ENCODE results near the gene HSD17B4. TPM values are rescaled to one million over a fixed set of nuclear protein-coding genes. Genes with fewer than 3 reads are reported as not detected.
"Not testable (repeated sequence)": the region's sequence is repeated elsewhere in the genome, so short reads cannot be mapped to it uniquely, and the experiment has no call there.

The HSD17B4 gene
- polyA plus RNA-seq, 1 experiment = 150 TPM

DNA sequence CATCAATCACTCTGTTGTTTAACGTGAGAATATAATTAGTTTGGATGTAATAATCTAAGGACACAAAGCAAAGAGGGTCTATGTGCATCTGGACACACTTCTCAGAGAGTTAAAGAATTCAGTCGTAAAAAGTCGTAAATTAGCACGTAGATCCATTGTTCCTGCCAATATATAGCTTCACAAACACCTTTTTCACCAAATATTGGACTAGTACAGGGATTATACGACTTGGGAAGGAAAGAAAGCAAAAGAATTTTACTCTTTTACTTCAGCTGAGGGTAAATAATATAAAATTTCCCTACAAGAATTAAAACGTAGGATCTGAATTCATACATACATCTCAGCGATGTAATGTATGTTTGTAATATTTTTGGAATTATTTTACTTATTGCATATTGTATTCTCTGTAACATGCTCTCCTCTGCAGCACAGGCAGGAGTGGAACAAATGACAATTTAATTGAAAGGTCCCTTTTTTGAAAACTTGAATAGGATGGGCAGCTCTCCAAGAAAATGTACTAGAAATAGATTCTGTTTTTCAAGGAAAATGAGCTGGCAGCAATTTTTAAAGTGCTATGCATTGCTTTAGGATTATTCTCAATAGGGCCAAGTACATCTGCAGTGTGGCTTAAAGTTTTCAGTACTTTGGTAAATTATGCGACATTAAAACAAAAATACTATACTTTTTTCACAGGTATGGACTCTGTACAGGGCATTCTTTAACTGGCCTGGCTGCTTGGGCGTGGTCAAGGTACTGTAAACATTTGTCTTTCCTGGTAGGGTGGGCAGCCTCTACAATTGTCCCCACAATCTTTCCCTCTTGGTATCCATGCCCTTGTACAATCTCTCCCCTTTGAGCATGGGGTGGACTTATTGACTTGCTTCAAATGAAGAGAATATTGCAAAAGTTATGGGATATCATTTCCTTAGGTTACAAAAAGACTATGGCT lies 39.7 kb upstream of the HSD17B4 start:
- CTCF ChIA-PET = interaction anchor here (0.6 to 7.8 kb wide), 98 partner anchors 9 to 574 kb away, joined by 3 to 228 read pairs (median 5); partner anchors contain the start of genes DMXL1, DTWD2, HSD17B4 and TNFAIP8
- TF ChIP-seq, protein P1, sequence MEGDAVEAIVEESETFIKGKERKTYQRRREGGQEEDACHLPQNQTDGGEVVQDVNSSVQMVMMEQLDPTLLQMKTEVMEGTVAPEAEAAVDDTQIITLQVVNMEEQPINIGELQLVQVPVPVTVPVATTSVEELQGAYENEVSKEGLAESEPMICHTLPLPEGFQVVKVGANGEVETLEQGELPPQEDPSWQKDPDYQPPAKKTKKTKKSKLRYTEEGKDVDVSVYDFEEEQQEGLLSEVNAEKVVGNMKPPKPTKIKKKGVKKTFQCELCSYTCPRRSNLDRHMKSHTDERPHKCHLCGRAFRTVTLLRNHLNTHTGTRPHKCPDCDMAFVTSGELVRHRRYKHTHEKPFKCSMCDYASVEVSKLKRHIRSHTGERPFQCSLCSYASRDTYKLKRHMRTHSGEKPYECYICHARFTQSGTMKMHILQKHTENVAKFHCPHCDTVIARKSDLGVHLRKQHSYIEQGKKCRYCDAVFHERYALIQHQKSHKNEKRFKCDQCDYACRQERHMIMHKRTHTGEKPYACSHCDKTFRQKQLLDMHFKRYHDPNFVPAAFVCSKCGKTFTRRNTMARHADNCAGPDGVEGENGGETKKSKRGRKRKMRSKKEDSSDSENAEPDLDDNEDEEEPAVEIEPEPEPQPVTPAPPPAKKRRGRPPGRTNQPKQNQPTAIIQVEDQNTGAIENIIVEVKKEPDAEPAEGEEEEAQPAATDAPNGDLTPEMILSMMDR (IDR thresholded peaks at IDR 0.05; ENCODE audit: low read depth, low read length) = no peak
- Histone ChIP-seq H3K27ac (ENCODE audit: low read depth, low read length) (no peak overlapping the region), H3K9me3 (ENCODE audit: control insufficient read depth, insufficient read depth, low read length) (no peaks in the 10 kb centered on the region), H3K4me3 (ENCODE audit: low read depth, low read length) (no peak overlapping the region), H3K27me3 (ENCODE audit: control insufficient read depth, insufficient read depth, low read length) (no peaks in the 10 kb centered on the region)
- DNase-seq (ENCODE audit: low read depth, low spot score) = no peak
- POLR2A ChIA-PET = interaction anchor here (0.6 to 1.2 kb wide), 3 partner anchors 75 to 425 kb away, joined by 4 to 10 read pairs (median 4); no protein-coding TSS in a partner anchor

DNA sequence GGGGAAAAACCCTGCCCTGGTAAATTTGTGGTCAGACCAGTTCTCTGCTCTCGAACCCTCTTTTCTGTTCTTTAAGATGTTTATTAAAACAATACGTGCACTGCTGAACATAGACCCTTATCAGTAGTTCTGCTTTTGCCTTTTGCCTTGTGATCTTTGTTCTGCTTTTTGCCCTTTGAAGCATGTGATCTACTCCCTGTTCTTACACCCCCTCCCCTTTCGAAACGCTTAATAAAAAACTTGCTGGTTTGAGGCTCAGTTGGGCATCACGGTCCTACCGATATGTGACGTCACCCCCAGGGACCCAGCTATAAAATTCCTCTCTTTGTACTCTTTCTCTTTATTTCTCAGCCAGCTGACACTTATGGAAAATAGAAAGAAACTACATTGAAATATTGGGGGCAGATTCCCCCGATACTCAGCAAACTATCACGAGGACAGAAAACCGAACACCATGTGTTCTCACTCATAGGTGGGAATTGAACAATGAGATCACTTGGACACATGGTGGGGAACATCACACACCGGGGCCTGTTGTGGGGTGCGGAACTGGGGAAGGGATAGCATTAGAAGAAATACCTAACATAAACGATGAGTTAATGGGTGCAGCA lies 38.1 kb upstream of the HSD17B4 start:
- H3K4me3 ChIP-seq (ENCODE audit: low read depth, low read length) = not testable (repeated sequence)

DNA sequence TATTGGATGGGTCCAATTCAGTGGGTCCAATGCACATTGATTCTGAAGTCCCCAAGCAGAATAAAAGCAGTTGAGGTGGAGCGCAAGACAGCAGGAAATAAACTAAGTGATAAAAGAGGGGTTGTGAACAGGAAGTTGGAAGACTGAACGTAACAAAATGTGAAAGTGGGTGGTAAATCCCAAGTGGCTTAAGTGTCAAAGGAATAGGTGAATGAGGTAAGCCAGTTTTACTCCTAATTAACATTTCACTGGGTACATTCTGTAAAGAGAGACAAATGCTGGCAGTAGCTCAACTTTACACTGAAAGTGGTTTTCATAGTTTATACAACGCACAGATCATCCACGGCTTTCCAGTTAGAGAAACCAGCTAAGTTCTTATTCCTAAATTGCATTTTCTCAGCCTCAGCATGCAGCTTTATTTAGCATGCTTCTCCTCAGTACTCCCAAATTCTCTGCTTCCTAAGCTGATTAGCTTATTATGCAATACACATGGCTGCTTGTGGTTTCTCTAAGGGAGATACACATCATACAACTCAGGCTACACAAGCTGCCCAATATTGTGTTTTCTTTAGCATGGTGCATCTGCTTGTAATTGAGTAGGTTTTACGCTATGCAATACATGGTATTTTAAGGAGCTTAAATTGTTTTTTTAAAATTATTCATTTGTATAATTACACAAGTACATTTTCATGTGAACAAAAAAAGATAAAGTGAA lies 34.2 kb upstream of the HSD17B4 start:
- Histone ChIP-seq H3K27me3 (ENCODE audit: control insufficient read depth, insufficient read depth, low read length) (peaks cover 4% of the 10 kb centered on the region), H3K27ac (ENCODE audit: low read depth, low read length) (no peak overlapping the region), H3K4me3 (ENCODE audit: low read depth, low read length) (no peak overlapping the region), H3K9me3 (ENCODE audit: control insufficient read depth, insufficient read depth, low read length) (no peaks in the 10 kb centered on the region)
- ChIA-PET CTCF (interaction anchor here (1.3 to 3.0 kb wide), 4 partner anchors 17 to 430 kb away, joined by 3 to 26 read pairs (median 11); partner anchors contain the start of gene DTWD2), POLR2A (no interaction called here)
- no peak for DNase-seq (ENCODE audit: low read depth, low spot score)
- TF ChIP-seq, protein P1 (IDR thresholded peaks at IDR 0.05; ENCODE audit: low read depth, low read length) = no peak

More for the DNA sequence above, 38.1 kb upstream of the HSD17B4 start:
- CTCF ChIA-PET = interaction anchor here (0.9 to 7.8 kb wide), 3 partner anchors 76 to 428 kb away, joined by 3 to 228 read pairs (median 23); partner anchors contain the start of gene DTWD2
- H3K9me3 ChIP-seq (ENCODE audit: control insufficient read depth, insufficient read depth, low read length); POLR2A ChIA-PET; H3K27me3 ChIP-seq (ENCODE audit: control insufficient read depth, insufficient read depth, low read length); DNase-seq (ENCODE audit: low read depth, low spot score); H3K27ac ChIP-seq (ENCODE audit: low read depth, low read length): not testable (repeated sequence)

DNA sequence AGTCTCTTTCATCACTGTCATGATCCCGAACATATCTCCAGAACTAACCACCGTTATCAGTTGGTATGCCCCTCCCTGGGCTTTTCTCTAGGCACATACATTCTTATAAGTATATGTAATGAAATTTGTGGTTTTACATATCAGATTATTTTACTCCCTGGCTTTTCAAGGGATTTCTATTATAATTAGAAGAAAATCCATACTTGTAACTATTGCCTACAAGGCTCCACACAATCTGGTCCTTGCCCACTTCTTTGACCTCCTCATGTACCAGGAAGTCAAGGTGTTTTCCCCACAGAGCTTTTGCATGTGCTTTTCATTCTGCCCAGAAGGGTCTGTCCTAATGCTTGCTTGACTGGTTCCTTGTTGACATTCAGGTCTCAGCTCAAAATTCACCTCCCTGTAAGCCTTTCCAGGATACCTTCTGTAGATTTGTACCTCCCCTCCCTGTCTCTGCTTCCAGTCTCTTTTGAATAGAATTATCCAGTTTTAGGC lies 33.6 kb upstream of the HSD17B4 start:
- POLR2A ChIA-PET = no interaction called here
- H3K27me3 ChIP-seq (ENCODE audit: control insufficient read depth, insufficient read depth, low read length) = peaks cover 4% of the 10 kb centered on the region
- no peak for DNase-seq (ENCODE audit: low read depth, low spot score)
- H3K4me3 ChIP-seq (ENCODE audit: low read depth, low read length) = no peak overlapping the region
- TF ChIP-seq, protein P1 (IDR thresholded peaks at IDR 0.05; ENCODE audit: low read depth, low read length) = no peak
- H3K9me3 ChIP-seq (ENCODE audit: control insufficient read depth, insufficient read depth, low read length) = no peaks in the 10 kb centered on the region
- CTCF ChIA-PET = interaction anchor here (1.3 to 3.0 kb wide), 3 partner anchors 17 to 431 kb away, joined by 3 to 26 read pairs (median 12); partner anchors contain the start of gene DTWD2
- H3K27ac ChIP-seq (ENCODE audit: low read depth, low read length) = peak overlapping the region; percentile 31

DNA sequence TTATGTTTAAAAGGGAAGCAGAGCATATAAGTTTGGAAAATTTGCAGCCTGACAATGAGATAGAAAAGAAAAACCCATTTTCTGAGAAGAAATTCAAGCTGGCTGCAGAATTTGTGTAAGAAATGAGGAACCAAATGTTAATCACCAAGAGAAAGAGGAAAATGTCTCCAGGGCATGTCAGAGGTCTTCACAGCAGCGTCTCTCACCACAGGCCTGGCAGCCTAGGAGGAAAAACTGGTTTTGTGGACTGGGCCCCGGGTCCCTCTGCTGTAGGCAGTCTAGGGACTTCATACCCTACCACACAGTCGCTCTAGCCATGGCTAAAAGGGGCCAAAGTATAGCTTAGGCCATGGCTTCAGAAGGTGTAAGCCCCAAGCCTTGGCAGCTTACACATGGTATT lies 32.1 kb upstream of the HSD17B4 start:
- TF ChIP-seq, protein P1 (IDR thresholded peaks at IDR 0.05; ENCODE audit: low read depth, low read length) = no peak
- POLR2A ChIA-PET = no interaction called here
- no peak for DNase-seq (ENCODE audit: low read depth, low spot score)
- Histone ChIP-seq H3K27ac (ENCODE audit: low read depth, low read length) (no peak overlapping the region), H3K9me3 (ENCODE audit: control insufficient read depth, insufficient read depth, low read length) (no peaks in the 10 kb centered on the region), H3K4me3 (ENCODE audit: low read depth, low read length) (no peak overlapping the region), H3K27me3 (ENCODE audit: control insufficient read depth, insufficient read depth, low read length) (peaks cover 11% of the 10 kb centered on the region)
- CTCF ChIA-PET = no interaction called here

Data from AG04450 (cell line).